Limb (tissue), 2 donors: Measurements from ENCODE around the gene CCSAP.
"Not testable (repeated sequence)": the region's sequence is repeated elsewhere in the genome, so short reads cannot be mapped to it uniquely, and the experiment has no call there.

Experiments used
- DNase-seq, 2 donors: peaks; one replicate each; pipeline ENCODE4 v3.0.0-alpha.2; 2016; ENCODE audit errors: extremely low spot score in 2 of 2

Gene CCSAP

GRCh38 chr1:229325853-229326487 is 16.9 kb downstream of the CCSAP start:
- DNase-seq: no peak

- no peak for DNase-seq
Measured at GRCh38 chr1:229325401-229325800, 17.4 kb downstream of the CCSAP start.

- DNase-seq: no peak
Measured at GRCh38 chr1:229323885-229324553, 18.8 kb downstream of the CCSAP start.

GRCh38 chr1:229323201-229323600 is 19.6 kb downstream of the CCSAP start:
- no peak for DNase-seq

GRCh38 chr1:229319487-229319886 is 23.4 kb downstream of the CCSAP start:
- no peak for DNase-seq

- no peak for DNase-seq
Measured at GRCh38 chr1:229318056-229318455, 24.8 kb downstream of the CCSAP start.

GRCh38 chr1:229316166-229316565 is 26.7 kb downstream of the CCSAP start:
- no peak for DNase-seq

- DNase-seq: peak in 1 of 2 donors; percentile 3
Measured at GRCh38 chr1:229310833-229311232, 32.0 kb downstream of the CCSAP start.

- no peak for DNase-seq
Measured at GRCh38 chr1:229309684-229310083, 33.2 kb downstream of the CCSAP start.

GRCh38 chr1:229309074-229309473 is 33.8 kb downstream of the CCSAP start:
- DNase-seq: no peak

- DNase-seq: no peak
Measured at GRCh38 chr1:229305392-229305791, 37.5 kb downstream of the CCSAP start.

- DNase-seq: no peak
Measured at GRCh38 chr1:229303855-229304254, 39.0 kb downstream of the CCSAP start.

- DNase-seq: no peak
Measured at GRCh38 chr1:229302740-229303139, 40.1 kb downstream of the CCSAP start.

- no peak for DNase-seq
Measured at GRCh38 chr1:229300099-229300757, 42.6 kb downstream of the CCSAP start.

- DNase-seq: no peak
Measured at GRCh38 chr1:229298887-229299503, 43.9 kb downstream of the CCSAP start.

- no peak for DNase-seq
Measured at GRCh38 chr1:229298420-229298819, 44.4 kb downstream of the CCSAP start.

- DNase-seq: no peak
Measured at GRCh38 chr1:229297746-229298145, 45.1 kb downstream of the CCSAP start.

- no peak for DNase-seq
Measured at GRCh38 chr1:229296541-229296941, 46.3 kb downstream of the CCSAP start.

- no peak for DNase-seq
Measured at GRCh38 chr1:229295745-229296144, 47.1 kb downstream of the CCSAP start.

GRCh38 chr1:229293528-229294204 is 49.2 kb downstream of the CCSAP start:
- no peak for DNase-seq

- not testable (repeated sequence) for DNase-seq
Measured at GRCh38 chr1:229291686-229292085, 51.2 kb downstream of the CCSAP start.

GRCh38 chr1:229288516-229288915 is 54.3 kb downstream of the CCSAP start:
- DNase-seq: no peak
